Astrocyte of the cerebellum (primary cell): Measurements from ENCODE around the gene COL11A1.

Experiments used
- DNase-seq: peaks from one replicate; pipeline ENCODE4 v3.0.0-alpha.2; 2011; ENCODE audit warnings: low read depth
- H3K4me3 ChIP-seq: 2 replicates; pipeline ENCODE4 v1.5.1; 2011; ENCODE audit warnings: mild to moderate bottlenecking, low read depth, low read length, moderate library complexity
- in situ Hi-C: cut with HindIII; loops from 2 replicates; pipeline ENCODE4 v1.10.0; 2017; ENCODE audit warnings: low sequenced_read_pairs
- TF ChIP-seq, protein P1 (sequence below): IDR thresholded peaks from 2 replicates; pipeline ENCODE4 v1.5.1; 2012; ENCODE audit warnings: low read length, low read depth, moderate library complexity, mild to moderate bottlenecking; ENCODE audit errors: missing control alignments

The COL11A1 gene

GRCh38 chr1:102879439-102879993 is 228.8 kb downstream of the COL11A1 start:
- TF ChIP-seq, protein P1, sequence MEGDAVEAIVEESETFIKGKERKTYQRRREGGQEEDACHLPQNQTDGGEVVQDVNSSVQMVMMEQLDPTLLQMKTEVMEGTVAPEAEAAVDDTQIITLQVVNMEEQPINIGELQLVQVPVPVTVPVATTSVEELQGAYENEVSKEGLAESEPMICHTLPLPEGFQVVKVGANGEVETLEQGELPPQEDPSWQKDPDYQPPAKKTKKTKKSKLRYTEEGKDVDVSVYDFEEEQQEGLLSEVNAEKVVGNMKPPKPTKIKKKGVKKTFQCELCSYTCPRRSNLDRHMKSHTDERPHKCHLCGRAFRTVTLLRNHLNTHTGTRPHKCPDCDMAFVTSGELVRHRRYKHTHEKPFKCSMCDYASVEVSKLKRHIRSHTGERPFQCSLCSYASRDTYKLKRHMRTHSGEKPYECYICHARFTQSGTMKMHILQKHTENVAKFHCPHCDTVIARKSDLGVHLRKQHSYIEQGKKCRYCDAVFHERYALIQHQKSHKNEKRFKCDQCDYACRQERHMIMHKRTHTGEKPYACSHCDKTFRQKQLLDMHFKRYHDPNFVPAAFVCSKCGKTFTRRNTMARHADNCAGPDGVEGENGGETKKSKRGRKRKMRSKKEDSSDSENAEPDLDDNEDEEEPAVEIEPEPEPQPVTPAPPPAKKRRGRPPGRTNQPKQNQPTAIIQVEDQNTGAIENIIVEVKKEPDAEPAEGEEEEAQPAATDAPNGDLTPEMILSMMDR: no peak
- in situ Hi-C loops: no loop called here
- H3K4me3 ChIP-seq: no peak overlapping the region
- no peak for DNase-seq

- DNase-seq: no peak
- no peak overlapping the region for H3K4me3 ChIP-seq
- in situ Hi-C loops: no loop called here
- TF ChIP-seq, protein P1: no peak
These were observed 232.6 kb downstream of the COL11A1 start for GRCh38 chr1:102875756-102876155.

GRCh38 chr1:102872526-102872925 is 235.8 kb downstream of the COL11A1 start:
- TF ChIP-seq, protein P1: no peak
- in situ Hi-C loops: no loop called here
- DNase-seq: no peak
- no peak overlapping the region for H3K4me3 ChIP-seq

GRCh38 chr1:102872097-102872496 is 236.2 kb downstream of the COL11A1 start:
- TF ChIP-seq, protein P1: no peak
- H3K4me3 ChIP-seq: no peak overlapping the region
- DNase-seq: no peak
- in situ Hi-C loops: no loop called here

DNA sequence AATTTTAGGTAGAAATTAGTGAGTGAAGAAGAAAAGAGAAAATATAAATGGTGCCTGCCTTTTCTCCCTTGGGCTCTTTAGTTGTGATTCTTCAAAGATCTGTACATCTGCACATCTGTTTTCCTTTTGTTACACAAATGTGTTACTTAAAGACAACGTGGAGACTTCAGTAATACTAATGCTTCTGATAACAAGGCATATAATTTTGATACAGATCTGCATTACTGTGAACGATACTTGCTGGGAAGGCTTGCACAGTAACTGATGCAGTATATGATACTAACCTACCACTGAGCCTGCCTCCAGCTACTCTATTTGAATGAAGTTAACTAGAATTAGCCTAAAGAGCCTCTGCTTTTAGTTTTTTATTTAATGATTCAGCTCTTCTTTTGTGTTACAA is 244.6 kb downstream of the COL11A1 start:
- no peak overlapping the region for H3K4me3 ChIP-seq
- no peak for DNase-seq
- in situ Hi-C loops: no loop called here
- TF ChIP-seq, protein P1: no peak

DNA sequence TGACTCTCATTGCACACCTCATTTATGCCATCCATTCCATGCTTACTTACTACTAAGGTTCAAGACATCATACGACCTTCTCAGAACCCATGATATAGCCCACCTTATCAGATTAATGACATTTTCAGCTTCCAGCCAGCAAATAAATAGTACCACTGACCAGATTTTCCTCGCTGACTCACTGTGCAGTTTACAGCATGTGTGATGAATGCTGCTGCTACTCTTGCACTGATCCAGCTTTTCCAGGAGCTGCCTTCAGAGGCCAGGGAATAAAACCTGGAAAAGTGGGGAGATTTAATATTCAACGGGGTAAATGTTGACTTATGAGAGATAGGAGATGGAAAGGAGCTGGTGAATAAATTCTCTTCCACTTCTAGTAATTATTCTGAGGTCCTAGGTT is 247.1 kb downstream of the COL11A1 start:
- DNase-seq: no peak
- H3K4me3 ChIP-seq: no peak overlapping the region
- in situ Hi-C loops: no loop called here
- TF ChIP-seq, protein P1: no peak
